Left cardiac atrium (tissue), 4 donors: ENCODE measurements around the gene CCNL1. TPM values are rescaled to one million over a fixed set of nuclear protein-coding genes. Genes with fewer than 3 reads are reported as not detected.
"Not testable (repeated sequence)": the region's sequence is repeated elsewhere in the genome, so short reads cannot be mapped to it uniquely, and the experiment has no call there.

ENCODE experiments used
- ATAC-seq, 2 donors: fragments of 200-7000 bp; cut with Tn5 transposase; one replicate each; pipeline ENCODE4 v1.9.1; 2020; ENCODE audit warnings: mild to moderate bottlenecking in 2 of 2, moderate library complexity in 2 of 2
- DNase-seq: peaks from one replicate; pipeline ENCODE4 v3.0.0-alpha.2; 2020
- intact Hi-C, 2 donors: fragments of 100-400 bp; cut with DNase I; formaldehyde crosslinking; loops; one replicate each; pipeline versions ENCODE4 v1.14.1 to v1.15.1; 2022 to 2023
- total RNA-seq, 2 donors: library from RNA; stranded (reverse); fragmentation: NEBNext Ultra II Directional; extraction: Animal tissue kit (Norgen Biotek cat#: 25700); gene quantifications; one replicate each; pipeline ENCODE4 v1.2.1, GENCODE V29; 2021
- donor health status: DM: no; HTN: yes; CAD: no.
- donor health status: DM: no; HTN: yes; CAD: no; lungs with severe emphysema.
- donor health status: DM: yes; HTN: yes; CAD: no.
- donor health status: Dilated cardiomyopathy.

CCNL1 gene
- total RNA-seq, 2 donors from 2014 or later = 44.9 to 64.2 TPM

DNA sequence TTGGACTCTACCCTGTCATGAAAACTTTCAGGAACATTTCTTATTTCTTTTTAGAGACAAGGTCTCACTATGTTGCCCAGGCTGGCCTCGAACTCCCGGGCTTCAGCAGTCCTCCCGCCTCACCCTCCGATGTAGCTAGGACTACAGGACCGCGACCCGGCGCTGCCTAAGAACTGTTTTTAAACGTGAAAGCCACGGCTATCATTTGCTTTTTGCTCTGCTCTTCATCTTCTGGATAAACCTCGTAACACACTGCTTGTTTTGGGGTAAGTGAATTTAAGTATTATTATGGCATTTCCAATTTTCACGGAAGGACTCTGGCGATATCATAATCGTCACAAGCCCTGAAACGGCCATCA, 14.3 kb upstream of the CCNL1 start:
- DNase-seq (no peak), ATAC-seq (peak; percentile 0 to 30)
- intact Hi-C loops = loop anchor here in 1 of 2 donors (1.0 kb wide), 1 partner anchor 14 kb away; the partner anchor contains the start of gene CCNL1

GRCh38 chr3:157173343-157173742, 13.4 kb upstream of the CCNL1 start:
- DNase-seq, ATAC-seq, intact Hi-C loops: not testable (repeated sequence)

- DNase-seq = no peak
- no peak for ATAC-seq
- intact Hi-C loops = no loop called here
These were observed 12.8 kb upstream of the CCNL1 start for GRCh38 chr3:157172746-157173145.

DNA sequence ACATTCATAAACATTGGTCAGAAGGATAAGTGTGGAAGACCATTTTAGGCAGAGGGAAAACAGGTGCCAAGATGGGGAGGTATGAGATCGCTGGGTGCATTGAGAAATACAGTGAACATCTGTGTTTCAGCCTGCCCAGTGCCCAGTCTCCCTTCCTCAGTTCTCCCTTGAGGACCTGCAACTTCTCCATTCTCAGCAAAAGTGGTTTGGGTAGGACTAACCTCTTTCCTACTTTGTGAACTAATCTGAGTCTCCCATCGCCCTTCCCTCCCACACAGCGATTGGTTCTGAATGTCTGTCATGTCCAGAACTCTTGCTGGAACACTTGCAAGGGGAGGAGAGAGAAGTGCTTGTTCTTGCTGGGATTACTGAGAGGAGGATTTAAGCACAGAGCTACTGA, 10.9 kb upstream of the CCNL1 start:
- peak in 1 of 2 donors; percentile 3 for ATAC-seq
- intact Hi-C loops = no loop called here

GRCh38 chr3:157167371-157168042, 7.6 kb upstream of the CCNL1 start:
- intact Hi-C loops = no loop called here
- DNase-seq = no peak
- no peak for ATAC-seq

More for the DNA sequence above, 10.9 kb upstream of the CCNL1 start:
- DNase-seq = no peak

- DNase-seq = no peak
- no peak for ATAC-seq
- intact Hi-C loops = no loop called here
These were observed 6.6 kb upstream of the CCNL1 start for GRCh38 chr3:157166561-157166960.

DNA sequence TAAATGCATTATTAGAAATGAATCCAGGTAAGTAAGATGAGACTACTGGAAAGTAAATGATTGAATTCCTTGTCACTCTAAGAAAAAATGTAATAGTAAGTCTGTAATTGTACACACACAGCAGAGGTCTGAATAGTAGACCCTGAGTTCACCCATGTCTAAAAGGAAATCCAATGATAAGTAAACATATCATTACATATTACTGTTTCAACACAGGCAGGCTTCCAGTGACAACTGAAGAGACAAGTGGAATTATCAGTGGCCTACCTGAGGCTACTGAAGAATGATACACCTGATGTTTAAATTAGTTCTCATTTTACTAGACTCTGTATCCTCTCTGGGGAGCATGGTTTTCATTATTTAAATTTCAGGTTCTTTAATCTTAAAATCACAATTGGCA, 6.2 kb upstream of the CCNL1 start:
- intact Hi-C loops = no loop called here
- DNase-seq (no peak), ATAC-seq (no peak)

DNA sequence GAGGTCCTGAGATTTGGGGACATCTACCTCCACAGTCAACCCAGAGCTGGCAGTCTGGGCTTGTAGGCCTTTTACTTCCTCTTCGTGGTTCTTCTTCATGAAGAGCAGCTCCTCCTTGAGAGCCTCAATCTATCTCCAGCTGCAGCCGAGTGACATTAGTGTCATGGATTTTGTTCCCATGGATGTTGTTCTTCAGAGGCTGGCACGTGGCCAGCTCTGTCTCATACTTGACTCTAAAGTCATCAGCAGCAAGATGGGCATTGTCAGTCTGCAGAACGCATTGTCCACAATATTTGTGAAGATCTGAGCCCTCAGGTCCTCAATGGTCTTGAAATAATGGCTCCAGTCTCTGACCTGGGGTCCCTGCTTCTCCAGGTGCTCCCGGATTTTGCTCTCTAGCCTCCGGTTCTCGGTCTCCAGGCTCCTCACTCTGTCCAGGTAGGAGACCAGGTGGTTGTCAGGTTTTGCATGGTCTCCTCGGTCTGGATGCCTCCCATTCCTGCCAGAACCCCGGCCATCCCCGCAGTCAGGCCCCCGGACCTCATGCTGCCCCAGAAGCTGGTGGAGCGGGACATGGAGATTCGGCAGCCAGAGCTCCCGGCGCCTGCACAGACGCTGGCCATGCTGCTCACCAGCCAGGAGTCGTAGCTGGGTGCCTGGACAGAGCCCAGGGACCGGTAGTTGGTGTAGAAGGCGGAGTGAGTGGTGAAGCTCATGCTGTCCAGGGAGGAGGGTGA, 3.4 kb upstream of the CCNL1 start:
- ATAC-seq (no peak), DNase-seq (peak; percentile 42)
- intact Hi-C loops = no loop called here

GRCh38 chr3:157162620-157163019, 2.7 kb upstream of the CCNL1 start:
- DNase-seq, ATAC-seq, intact Hi-C loops: not testable (repeated sequence)

GRCh38 chr3:157160658-157161424, 894 bp upstream of the CCNL1 start:
- ATAC-seq = peak; percentile 72 to 77
- intact Hi-C loops = loop anchor here in 1 of 2 donors (1.0 kb wide), 1 partner anchor 13 kb away; no protein-coding TSS in a partner anchor

GRCh38 chr3:157159037-157159761, 748 bp downstream of the CCNL1 start:
- peak; percentile 66 for ATAC-seq
- DNase-seq = peak; percentile 76
- intact Hi-C loops = no loop called here

More at GRCh38 chr3:157160658-157161424, 894 bp upstream of the CCNL1 start:
- DNase-seq = peak; percentile 92

DNA sequence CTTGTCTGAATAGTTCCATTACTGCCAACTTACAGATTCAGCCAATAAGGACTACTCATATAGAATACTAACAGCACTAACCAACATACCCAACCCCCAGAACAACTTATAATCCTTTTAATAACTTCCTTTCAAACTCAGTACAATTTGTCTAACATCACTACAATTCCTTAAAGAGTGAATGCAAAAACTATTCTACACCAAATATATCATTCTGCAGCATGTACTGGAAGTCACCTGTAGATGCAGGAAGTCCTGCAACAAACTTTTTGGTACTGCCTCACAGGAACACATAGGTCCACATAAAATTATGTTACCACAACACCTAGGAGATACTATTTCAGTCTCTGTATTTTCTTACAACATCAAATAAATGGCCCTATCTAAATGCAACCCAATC, 2.1 kb downstream of the CCNL1 start:
- DNase-seq (no peak), ATAC-seq (no peak)
- intact Hi-C loops = no loop called here

GRCh38 chr3:157156837-157157635, 2.9 kb downstream of the CCNL1 start:
- intact Hi-C loops = no loop called here
- ATAC-seq = no peak
- DNase-seq = no peak

GRCh38 chr3:157155591-157155990, 4.4 kb downstream of the CCNL1 start:
- intact Hi-C loops = no loop called here
- DNase-seq (no peak), ATAC-seq (no peak)

GRCh38 chr3:157154563-157155330, 5.2 kb downstream of the CCNL1 start:
- DNase-seq = no peak
- no peak for ATAC-seq
- intact Hi-C loops = no loop called here

- ATAC-seq (no peak), DNase-seq (no peak)
- intact Hi-C loops = no loop called here
These were observed 7.0 kb downstream of the CCNL1 start for GRCh38 chr3:157152930-157153329.

DNA sequence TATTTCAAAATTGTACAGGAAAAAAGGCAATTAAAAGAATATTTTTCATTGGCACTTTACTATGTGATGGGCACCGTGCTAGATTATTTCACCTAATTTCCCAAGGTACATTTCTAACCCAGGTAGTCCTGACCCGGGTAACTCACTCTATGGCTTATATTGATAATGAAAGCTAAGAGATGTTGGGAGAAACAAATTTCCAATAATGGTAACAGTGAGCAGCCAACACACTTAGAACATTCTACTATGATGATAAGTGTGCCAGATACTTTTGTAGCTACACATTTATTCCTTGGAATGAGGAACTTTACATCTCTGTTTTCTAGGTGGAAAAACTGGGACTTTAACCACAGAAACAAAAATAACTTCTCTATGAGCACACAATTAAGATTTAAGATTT, 7.5 kb downstream of the CCNL1 start:
- intact Hi-C loops = no loop called here
- ATAC-seq (no peak), DNase-seq (no peak)

DNA sequence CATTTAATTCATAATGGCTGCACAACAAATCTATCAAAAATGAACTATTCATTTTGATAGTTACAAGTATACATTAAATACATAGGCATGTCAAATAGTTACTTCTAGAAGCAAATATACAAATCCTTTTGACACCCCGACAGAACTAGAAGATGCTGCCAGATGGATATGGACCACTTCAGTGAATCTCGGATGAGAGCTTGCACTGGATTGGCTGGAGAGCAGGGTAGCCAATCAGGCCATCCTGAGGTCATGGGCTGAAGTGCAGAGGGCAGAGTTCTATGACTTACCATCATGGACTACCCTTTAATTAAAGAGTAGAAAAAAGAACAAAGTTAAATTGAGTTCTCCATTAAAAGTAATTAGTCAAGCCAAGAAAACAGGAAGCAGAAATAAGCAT, 8.3 kb downstream of the CCNL1 start:
- ATAC-seq (no peak), DNase-seq (no peak)
- intact Hi-C loops = no loop called here
